ENCODE results near the gene RHO. TPM values are rescaled to one million over a fixed set of nuclear protein-coding genes. Genes with fewer than 3 reads are reported as not detected.

Gene RHO
- total RNA-seq, 1 experiment from 2014 or later, result not detected

DNA sequence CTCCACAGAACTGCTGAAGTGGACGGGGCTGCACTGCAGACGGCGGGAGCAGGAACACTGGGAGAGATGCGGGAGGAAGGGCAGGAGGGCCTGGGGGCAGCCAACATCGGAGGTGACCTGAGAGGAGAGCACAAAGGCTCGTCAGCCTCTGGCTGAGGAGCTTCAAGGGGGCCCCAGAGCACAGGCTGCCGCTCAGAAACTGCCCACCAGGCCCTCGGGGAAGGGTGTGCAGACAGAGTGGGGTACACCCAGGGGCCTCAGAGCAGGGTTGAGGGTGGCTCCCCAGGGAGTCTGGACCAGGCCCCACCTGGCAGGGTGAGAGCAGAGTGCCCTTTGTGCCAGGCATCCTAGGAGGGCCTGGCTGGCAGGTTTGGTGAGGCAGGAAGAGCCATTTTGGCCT lies 14.7 kb upstream of the RHO start:
- Histone ChIP-seq H3K4me2 (ENCODE audit: low read length) (no peak overlapping the region), H3K79me2 (ENCODE audit: insufficient read depth, low read length) (no peaks in the 10 kb centered on the region), H3K27me3 (ENCODE audit: insufficient read depth, low read length) (no peaks in the 10 kb centered on the region), H3K36me3 (ENCODE audit: control insufficient read depth in 1 of 2, insufficient read depth in 2 of 2, low read length in 2 of 2) (no peaks in the 10 kb centered on the region), H2AFZ (ENCODE audit: low read depth, low read length, poor library complexity, severe bottlenecking) (no peak overlapping the region), H4K20me1 (ENCODE audit: insufficient read depth) (no peaks in the 10 kb centered on the region), H3K9me2 (ENCODE audit: insufficient read depth) (no peaks in the 10 kb centered on the region), H3K9ac (ENCODE audit: low read length) (no peak overlapping the region), H3K4me1 (ENCODE audit: control insufficient read depth in 1 of 2, insufficient read depth in 2 of 2, low read length in 2 of 2) (no peaks in the 10 kb centered on the region), H3K4me3 (replicated peaks in 1 of 2; ENCODE audit: low read depth in 1 of 2, low read length in 2 of 2) (no peak overlapping the region), H3K9me3 (ENCODE audit: control insufficient read depth in 1 of 2, insufficient read depth in 1 of 2, low read depth in 1 of 2, low read length in 2 of 2) (no peaks in the 10 kb centered on the region), H3K27ac (ENCODE audit: low read depth, low read length) (no peak overlapping the region)
- DNase-seq (ENCODE audit: low read depth, low spot score) (no peak), ATAC-seq (no peak)
- ChIA-PET POLR2A (no interaction called here), CTCF (no interaction called here), RAD21 (ENCODE audit: low non-redundant PET in 1 of 2, low total read pairs in 2 of 2, uncharacterized antibody in 2 of 2, unreplicated experiment in 2 of 2) (no interaction called here)
- intact Hi-C loops (cut with micrococcal nuclease), result no loop called here
- BruUV-seq (replicated peaks), result no TSS peak
- TF ChIP-seq ZFX (IDR thresholded peaks at IDR 0.05), result no peak
- no peak for TF ChIP-seq EZH2phosphoT487 (IDR thresholded peaks at IDR 0.05; ENCODE audit: borderline replicate concordance)
- no peak for TF ChIP-seq JUND (IDR thresholded peaks at IDR 0.05)
- no peak for TF ChIP-seq TCF7L2 (IDR thresholded peaks at IDR 0.05; ENCODE audit: borderline replicate concordance, extremely low read depth, insufficient read depth, insufficient read length)
- TF ChIP-seq EGR1 (IDR thresholded peaks at IDR 0.05; ENCODE audit: low read depth), result no peak
- TF ChIP-seq, protein P1, sequence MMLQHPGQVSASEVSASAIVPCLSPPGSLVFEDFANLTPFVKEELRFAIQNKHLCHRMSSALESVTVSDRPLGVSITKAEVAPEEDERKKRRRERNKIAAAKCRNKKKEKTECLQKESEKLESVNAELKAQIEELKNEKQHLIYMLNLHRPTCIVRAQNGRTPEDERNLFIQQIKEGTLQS (IDR thresholded peaks at IDR 0.05), result no peak
- TF ChIP-seq EZH2 (IDR thresholded peaks at IDR 0.05), result no peak
- TF ChIP-seq ZNF274 (IDR thresholded peaks at IDR 0.05; ENCODE audit: low read depth, low read length), result no peak
- TF ChIP-seq SP1 (IDR thresholded peaks at IDR 0.05; ENCODE audit: low read depth), result no peak
- no peak for TF ChIP-seq CBX3 (IDR thresholded peaks at IDR 0.05; ENCODE audit: low read depth)
- TF ChIP-seq ELF1 (IDR thresholded peaks at IDR 0.05; ENCODE audit: borderline replicate concordance, low read depth), result no peak

DNA sequence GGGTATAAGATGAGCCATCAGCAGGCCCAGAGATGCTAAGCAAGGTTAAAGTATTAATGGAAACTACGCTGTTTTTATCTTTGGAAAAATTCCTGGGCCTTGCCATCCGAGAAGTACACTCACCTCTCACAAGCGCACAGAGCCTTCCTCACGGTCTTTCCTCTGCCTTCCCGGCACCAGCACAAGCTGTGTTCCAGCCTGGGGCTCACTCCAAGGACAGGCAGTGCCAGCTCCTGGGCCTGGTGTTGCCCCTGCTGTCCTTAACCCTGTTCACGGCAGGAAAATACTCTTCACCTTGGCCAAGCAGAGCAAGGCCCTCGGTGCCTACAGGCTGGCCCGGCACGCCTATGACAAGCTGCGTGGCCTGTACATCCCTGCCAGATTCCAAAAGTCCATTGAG lies 14.3 kb upstream of the RHO start:
- Histone ChIP-seq H3K4me3 (replicated peaks in 1 of 2; ENCODE audit: low read depth in 1 of 2, low read length in 2 of 2) (no peak overlapping the region), H3K79me2 (ENCODE audit: insufficient read depth, low read length) (no peaks in the 10 kb centered on the region), H3K27ac (ENCODE audit: low read depth, low read length) (no peak overlapping the region), H4K20me1 (ENCODE audit: insufficient read depth) (no peaks in the 10 kb centered on the region), H2AFZ (ENCODE audit: low read depth, low read length, poor library complexity, severe bottlenecking) (no peak overlapping the region), H3K36me3 (ENCODE audit: control insufficient read depth in 1 of 2, insufficient read depth in 2 of 2, low read length in 2 of 2) (no peaks in the 10 kb centered on the region), H3K9me3 (ENCODE audit: control insufficient read depth in 1 of 2, insufficient read depth in 1 of 2, low read depth in 1 of 2, low read length in 2 of 2) (no peaks in the 10 kb centered on the region), H3K27me3 (ENCODE audit: insufficient read depth, low read length) (no peaks in the 10 kb centered on the region), H3K9me2 (ENCODE audit: insufficient read depth) (no peaks in the 10 kb centered on the region), H3K9ac (ENCODE audit: low read length) (no peak overlapping the region), H3K4me2 (ENCODE audit: low read length) (no peak overlapping the region), H3K4me1 (ENCODE audit: control insufficient read depth in 1 of 2, insufficient read depth in 2 of 2, low read length in 2 of 2) (no peaks in the 10 kb centered on the region)
- POLR2A ChIA-PET, result no interaction called here
- BruUV-seq (replicated peaks), result no TSS peak
- ATAC-seq, result no peak
- CTCF ChIA-PET, result no interaction called here
- RAD21 ChIA-PET (ENCODE audit: low non-redundant PET in 1 of 2, low total read pairs in 2 of 2, uncharacterized antibody in 2 of 2, unreplicated experiment in 2 of 2), result no interaction called here
- intact Hi-C loops (cut with micrococcal nuclease), result no loop called here
- DNase-seq (ENCODE audit: low read depth, low spot score), result no peak
- TF ChIP-seq SIN3A (IDR thresholded peaks at IDR 0.05; ENCODE audit: low read depth), result no peak
- TF ChIP-seq, protein P2, sequence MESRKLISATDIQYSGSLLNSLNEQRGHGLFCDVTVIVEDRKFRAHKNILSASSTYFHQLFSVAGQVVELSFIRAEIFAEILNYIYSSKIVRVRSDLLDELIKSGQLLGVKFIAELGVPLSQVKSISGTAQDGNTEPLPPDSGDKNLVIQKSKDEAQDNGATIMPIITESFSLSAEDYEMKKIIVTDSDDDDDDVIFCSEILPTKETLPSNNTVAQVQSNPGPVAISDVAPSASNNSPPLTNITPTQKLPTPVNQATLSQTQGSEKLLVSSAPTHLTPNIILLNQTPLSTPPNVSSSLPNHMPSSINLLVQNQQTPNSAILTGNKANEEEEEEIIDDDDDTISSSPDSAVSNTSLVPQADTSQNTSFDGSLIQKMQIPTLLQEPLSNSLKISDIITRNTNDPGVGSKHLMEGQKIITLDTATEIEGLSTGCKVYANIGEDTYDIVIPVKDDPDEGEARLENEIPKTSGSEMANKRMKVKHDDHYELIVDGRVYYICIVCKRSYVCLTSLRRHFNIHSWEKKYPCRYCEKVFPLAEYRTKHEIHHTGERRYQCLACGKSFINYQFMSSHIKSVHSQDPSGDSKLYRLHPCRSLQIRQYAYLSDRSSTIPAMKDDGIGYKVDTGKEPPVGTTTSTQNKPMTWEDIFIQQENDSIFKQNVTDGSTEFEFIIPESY (IDR thresholded peaks at IDR 0.05; ENCODE audit: extremely low read depth, insufficient replicate concordance, low read length), result no peak
- no peak for TF ChIP-seq TCF7L2 (IDR thresholded peaks at IDR 0.05; ENCODE audit: borderline replicate concordance, extremely low read depth, insufficient read depth, insufficient read length)
- no peak for TF ChIP-seq RAD21 (IDR thresholded peaks at IDR 0.05; ENCODE audit: low read depth)
- no peak for TF ChIP-seq CEBPB (IDR thresholded peaks at IDR 0.05; ENCODE audit: low read depth)
- TF ChIP-seq, protein P3, sequence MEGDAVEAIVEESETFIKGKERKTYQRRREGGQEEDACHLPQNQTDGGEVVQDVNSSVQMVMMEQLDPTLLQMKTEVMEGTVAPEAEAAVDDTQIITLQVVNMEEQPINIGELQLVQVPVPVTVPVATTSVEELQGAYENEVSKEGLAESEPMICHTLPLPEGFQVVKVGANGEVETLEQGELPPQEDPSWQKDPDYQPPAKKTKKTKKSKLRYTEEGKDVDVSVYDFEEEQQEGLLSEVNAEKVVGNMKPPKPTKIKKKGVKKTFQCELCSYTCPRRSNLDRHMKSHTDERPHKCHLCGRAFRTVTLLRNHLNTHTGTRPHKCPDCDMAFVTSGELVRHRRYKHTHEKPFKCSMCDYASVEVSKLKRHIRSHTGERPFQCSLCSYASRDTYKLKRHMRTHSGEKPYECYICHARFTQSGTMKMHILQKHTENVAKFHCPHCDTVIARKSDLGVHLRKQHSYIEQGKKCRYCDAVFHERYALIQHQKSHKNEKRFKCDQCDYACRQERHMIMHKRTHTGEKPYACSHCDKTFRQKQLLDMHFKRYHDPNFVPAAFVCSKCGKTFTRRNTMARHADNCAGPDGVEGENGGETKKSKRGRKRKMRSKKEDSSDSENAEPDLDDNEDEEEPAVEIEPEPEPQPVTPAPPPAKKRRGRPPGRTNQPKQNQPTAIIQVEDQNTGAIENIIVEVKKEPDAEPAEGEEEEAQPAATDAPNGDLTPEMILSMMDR (IDR thresholded peaks at IDR 0.05 in 2 of 3, conservative IDR thresholded peaks at IDR 0.05 in 1 of 3; ENCODE audit: borderline replicate concordance in 1 of 3, insufficient read depth in 1 of 3, low read depth in 2 of 3, low read length in 2 of 3), result no peak
- TF ChIP-seq ZFX (IDR thresholded peaks at IDR 0.05), result no peak
- no peak for TF ChIP-seq ELF1 (IDR thresholded peaks at IDR 0.05; ENCODE audit: borderline replicate concordance, low read depth)
- TF ChIP-seq, protein P4, sequence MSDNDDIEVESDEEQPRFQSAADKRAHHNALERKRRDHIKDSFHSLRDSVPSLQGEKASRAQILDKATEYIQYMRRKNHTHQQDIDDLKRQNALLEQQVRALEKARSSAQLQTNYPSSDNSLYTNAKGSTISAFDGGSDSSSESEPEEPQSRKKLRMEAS (IDR thresholded peaks at IDR 0.05), result no peak
- TF ChIP-seq SP1 (IDR thresholded peaks at IDR 0.05; ENCODE audit: low read depth), result no peak
- TF ChIP-seq FOSL1 (IDR thresholded peaks at IDR 0.05; ENCODE audit: low read depth), result no peak
- TF ChIP-seq, protein P1 (IDR thresholded peaks at IDR 0.05), result no peak
- TF ChIP-seq EZH2phosphoT487 (IDR thresholded peaks at IDR 0.05; ENCODE audit: borderline replicate concordance), result no peak

Measured in HCT116 (cell line).